Left ventricle myocardium superior (tissue), 1 donor: Measurements from ENCODE around the gene KIRREL3. TPM values are rescaled to one million over a fixed set of nuclear protein-coding genes. Genes with fewer than 3 reads are reported as not detected.

Source experiments
- ATAC-seq: fragments of 200-7000 bp; cut with Tn5 transposase; one replicate; pipeline ENCODE4 v1.9.1; 2020; ENCODE audit warnings: mild to moderate bottlenecking, moderate library complexity
- DNase-seq: peaks from one replicate; pipeline ENCODE4 v3.0.0-alpha.2; 2020
- intact Hi-C: fragments of 100-400 bp; cut with micrococcal nuclease; formaldehyde crosslinking; loops from one replicate; pipeline ENCODE4 v1.11.0; 2022
- total RNA-seq: library from RNA; stranded (reverse); fragmentation: NEBNext Ultra II Directional; extraction: Animal tissue kit (Norgen Biotek cat#: 25700); gene quantifications from one replicate; pipeline ENCODE4 v1.2.1, GENCODE V29; 2021
- donor health status: DM: no; HTN: yes; CAD: no; lungs with severe emphysema.

KIRREL3 gene
- total RNA-seq, 1 donor from 2014 or later, result 0.35 TPM

DNA sequence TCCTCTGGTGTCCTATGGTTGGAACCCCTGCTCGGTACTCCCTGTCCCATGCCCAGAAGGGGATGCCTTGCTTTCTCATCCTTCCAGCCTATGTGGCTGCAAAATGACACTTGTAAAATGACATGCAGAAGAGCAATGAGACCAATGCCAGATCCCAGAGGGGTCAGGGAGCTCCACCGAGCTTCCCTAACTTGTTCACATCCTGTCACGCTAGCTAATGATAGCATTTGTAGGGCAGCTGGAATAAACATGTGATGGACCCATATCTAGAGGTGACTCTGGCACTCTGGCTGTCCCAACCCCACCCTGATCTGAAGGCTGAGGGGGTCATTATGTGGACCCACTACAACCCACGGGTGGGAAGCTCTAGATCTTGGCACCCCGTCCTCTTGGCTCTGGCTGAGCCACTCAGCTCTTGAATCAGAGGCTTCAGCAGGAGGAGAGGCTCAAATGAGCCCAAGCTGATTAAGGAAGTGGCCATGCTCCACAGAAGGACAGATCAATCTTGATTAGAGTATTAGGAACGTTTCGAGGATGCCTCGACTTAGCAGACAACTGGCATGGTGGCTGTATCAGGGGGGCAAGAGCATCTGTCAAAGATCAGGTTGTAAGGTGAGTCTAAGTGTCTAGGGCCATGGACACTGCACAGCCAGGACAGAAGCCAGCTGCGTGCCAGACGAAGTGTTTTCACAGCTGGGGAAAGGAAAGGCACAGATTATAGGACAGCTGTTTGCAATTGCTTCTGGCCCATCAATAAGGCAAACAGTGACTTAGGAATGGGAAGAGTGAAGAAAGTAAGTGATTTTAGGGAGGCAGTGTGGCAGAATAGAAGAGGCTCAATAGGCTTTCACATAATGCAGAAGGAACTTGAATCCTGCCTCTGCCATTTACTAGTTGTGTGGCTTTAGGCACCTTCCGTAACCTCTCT is 182.8 kb downstream of the KIRREL3 start:
- DNase-seq (no peak), ATAC-seq (no peak)
- intact Hi-C loops, result no loop called here

DNA sequence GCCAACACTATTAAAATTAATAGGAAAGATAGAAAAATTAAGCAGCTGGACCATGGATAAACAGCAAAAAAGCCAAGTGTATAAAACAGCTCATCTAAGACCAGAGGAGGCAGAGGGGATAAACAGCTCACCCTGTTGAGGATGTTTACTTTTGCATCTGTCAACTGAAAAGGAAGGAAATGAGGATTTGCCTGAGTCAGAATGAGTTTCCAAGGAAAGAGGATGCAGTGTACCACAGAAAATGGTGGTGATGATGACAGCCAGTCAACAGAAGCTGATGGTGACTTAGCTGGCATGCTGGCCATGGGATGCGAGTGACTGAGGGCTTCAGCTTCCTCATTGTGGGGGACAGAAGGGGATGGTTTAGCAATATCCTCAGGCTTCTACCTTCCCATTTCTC is 183.5 kb downstream of the KIRREL3 start:
- intact Hi-C loops, result no loop called here

DNA sequence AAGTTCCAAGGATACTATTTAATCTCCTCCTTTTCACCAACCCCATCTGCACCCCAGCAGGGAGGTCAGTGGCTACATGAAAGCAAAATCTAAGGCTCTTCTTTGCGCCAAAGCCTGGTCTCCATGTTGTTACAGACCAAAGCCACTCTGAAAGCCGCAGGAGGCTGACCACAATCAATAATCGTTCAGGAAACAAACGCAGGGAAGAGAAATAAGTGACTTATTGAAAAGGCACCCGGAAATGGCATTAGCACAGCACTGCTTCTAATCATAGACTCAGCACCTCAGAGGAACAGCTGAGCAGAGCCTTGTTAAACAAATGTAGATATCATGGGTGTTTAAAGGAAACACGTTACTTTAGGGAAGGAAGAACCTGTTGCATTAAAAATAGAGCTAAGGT is 183.9 kb downstream of the KIRREL3 start:
- intact Hi-C loops, result no loop called here
- DNase-seq, result no peak
- ATAC-seq, result no peak

More for the DNA sequence above, 183.5 kb downstream of the KIRREL3 start:
- DNase-seq (no peak), ATAC-seq (no peak)

DNA sequence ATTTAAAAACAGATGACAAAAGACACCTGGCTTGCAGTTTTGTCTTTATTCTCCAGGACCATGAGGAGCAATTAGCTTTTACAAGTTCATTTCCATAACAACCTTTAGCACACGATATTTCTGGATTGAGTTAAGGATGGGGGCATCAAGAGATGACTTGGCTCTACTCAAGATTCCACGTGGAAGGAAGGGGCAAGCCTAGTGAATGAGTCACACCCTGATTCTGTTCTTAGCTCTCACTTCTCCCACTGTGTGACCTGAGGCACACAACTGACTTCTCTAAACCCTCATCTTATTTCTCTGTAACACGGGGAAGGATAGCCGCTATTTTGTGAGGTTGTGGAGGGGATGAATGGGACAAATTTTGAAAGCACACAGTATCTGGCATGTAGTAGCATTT is 185.5 kb downstream of the KIRREL3 start:
- no peak for ATAC-seq
- intact Hi-C loops, result no loop called here
- no peak for DNase-seq

DNA sequence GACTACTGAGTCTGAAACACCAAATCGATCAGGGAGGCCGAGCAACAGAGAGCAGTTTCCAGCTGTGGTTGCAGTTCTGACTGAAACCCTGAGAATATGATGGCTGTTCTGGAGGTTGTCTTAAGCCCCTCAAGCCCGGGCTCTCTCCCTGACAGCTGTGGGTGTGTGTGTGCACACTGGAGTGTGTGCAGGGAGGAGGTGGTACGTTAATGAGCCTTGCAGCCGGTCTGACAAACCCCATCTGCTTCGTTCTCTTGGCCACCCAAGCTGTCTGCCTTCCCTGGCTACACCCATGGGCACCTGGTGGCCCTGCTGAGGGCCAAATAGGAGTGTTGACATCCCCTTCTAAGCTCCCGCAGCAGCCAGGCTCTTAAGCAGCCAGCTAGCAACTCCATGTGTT is 189.8 kb downstream of the KIRREL3 start:
- DNase-seq, result no peak
- intact Hi-C loops, result no loop called here
- no peak for ATAC-seq

GRCh38 chr11:126809514-126810289 is 190.9 kb downstream of the KIRREL3 start:
- DNase-seq (no peak), ATAC-seq (no peak)
- intact Hi-C loops, result no loop called here

DNA sequence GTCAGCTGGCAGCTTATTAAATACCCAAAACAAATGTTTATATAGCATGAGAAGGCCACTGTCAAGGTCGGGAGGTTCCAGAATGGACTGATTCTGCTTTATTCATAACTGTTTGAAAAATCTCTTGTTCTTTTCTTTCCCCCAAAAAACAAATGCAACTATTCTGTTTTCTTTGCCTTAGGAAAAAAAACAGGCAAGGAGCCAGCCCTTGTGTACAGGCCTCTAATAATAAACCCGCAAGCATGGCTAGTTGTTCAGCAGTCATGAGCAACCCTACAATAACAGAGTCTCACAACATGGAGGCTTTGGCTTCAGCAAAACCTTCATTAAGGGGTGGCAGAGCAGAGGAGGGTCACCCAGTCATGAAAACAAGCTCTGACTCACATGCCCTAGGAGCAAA is 191.7 kb downstream of the KIRREL3 start:
- intact Hi-C loops, result no loop called here
- ATAC-seq (no peak), DNase-seq (no peak)

- intact Hi-C loops, result no loop called here
- no peak for DNase-seq
- ATAC-seq, result no peak
Measured at GRCh38 chr11:126808296-126808695, 192.3 kb downstream of the KIRREL3 start.

GRCh38 chr11:126805870-126806269 is 194.7 kb downstream of the KIRREL3 start:
- DNase-seq (no peak), ATAC-seq (no peak)
- intact Hi-C loops, result no loop called here

DNA sequence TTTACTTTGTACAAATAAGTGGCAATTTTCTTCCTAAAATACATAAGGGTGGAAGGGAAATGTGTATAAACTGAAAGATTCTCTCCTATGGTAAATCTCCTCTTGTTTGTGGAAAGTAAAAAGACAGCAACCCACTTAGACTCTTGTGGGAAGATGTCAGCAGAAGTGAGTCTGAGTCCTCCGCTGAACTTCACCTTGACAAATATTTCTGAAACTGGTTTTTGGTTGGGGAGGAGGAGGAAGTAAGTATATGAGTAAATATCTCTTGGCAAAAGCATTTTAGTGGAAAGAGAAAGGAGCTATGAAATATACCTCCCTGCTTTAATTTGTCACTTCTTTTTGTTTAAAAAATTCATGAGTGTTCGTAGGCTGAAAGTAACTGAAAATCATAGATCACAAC is 196.2 kb downstream of the KIRREL3 start:
- DNase-seq (no peak), ATAC-seq (no peak)
- intact Hi-C loops, result no loop called here

GRCh38 chr11:126800009-126800408 is 200.6 kb downstream of the KIRREL3 start:
- DNase-seq (no peak), ATAC-seq (no peak)
- intact Hi-C loops, result no loop called here

DNA sequence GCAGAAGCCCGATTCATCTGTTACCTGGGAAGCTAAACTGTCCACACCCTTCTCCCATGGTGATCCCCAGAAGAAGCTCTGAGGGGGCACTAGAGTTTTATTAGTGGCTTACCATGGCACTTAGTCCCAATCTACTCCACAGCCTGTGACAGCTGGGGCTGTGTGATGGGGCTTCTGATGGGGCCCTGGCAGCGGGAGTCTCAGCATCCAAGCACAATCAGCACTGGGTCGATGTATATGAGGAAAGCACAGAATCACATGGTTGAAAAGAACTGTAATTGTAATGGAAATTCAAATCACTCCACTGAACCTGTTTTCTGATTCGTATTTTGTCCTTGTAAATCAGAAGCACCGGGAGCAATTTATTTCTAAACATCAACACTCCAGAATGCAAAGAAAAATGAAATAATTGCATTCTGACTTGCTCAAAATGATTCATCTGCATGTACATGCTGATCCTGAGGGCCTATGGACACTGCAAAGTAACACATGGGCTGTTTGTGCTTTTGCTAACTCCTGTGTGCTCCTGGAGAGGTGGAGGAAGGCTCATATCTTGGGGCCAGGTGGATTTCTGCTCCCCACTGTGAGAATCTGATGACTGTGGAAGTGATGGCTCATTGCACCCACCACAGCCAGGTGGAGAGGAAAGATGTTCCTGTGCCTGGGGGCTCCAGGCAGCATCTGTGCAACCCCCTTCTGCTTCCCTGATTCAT is 203.0 kb downstream of the KIRREL3 start:
- intact Hi-C loops, result no loop called here
- DNase-seq, result no peak
- no peak for ATAC-seq

DNA sequence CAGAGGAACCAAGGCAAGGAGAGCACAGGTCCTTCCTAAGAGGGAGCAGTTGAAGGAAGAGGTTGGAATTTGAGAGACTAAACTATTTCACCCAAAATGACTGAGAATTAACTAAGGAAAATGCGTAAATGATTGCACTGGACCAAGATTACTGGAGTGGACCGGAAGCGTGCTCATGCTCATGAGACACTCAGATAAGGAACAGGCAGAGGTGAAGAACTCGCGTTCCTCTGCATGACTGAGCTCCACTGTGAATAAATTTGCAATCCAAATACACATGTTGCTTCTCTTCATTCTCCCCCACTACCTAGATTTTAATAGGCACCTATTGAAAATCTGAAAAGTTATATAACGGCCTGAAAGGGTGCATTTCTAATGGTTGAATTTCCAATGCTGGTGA is 207.0 kb downstream of the KIRREL3 start:
- intact Hi-C loops, result no loop called here
- DNase-seq (no peak), ATAC-seq (no peak)

DNA sequence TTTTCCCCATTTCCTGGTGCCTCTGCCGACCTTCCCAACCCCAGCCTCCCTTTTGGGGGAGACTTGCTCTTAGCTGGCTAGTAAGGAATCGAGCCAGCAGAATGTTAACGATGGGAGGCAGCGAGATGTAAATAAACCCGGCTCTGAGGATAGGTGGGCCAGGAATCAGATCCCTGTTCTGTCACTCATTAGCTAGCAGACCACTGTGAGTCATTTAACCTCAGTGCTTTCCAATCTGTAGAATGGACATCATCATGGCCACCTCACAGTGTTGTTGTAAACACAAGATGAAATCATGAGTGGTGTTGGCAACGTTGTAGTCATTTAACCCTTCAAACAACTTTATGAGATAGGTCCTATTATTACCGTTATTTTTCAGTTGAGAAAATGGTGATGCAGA is 208.6 kb downstream of the KIRREL3 start:
- intact Hi-C loops, result no loop called here
- no peak for ATAC-seq
- no peak for DNase-seq

DNA sequence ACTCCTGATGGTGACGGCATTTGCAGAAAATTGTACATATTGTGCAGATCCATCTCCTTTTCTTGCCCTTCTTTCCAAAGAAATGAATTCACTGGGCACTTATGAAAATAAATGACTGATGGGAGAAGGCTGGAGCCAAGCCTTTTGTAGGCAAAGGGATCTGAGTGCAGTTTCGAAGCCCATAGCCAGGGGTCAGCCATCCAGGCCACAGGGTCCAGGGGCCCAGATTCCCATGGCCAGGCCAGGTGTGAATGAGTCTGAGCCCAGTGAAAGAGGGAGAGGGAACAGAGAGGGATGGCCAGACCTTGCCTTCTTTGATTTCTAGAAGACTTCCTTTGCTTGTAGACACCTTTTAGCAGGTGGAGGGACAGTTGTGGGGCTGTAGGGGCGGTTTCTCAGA is 209.1 kb downstream of the KIRREL3 start:
- ATAC-seq (no peak), DNase-seq (no peak)
- intact Hi-C loops, result no loop called here

DNA sequence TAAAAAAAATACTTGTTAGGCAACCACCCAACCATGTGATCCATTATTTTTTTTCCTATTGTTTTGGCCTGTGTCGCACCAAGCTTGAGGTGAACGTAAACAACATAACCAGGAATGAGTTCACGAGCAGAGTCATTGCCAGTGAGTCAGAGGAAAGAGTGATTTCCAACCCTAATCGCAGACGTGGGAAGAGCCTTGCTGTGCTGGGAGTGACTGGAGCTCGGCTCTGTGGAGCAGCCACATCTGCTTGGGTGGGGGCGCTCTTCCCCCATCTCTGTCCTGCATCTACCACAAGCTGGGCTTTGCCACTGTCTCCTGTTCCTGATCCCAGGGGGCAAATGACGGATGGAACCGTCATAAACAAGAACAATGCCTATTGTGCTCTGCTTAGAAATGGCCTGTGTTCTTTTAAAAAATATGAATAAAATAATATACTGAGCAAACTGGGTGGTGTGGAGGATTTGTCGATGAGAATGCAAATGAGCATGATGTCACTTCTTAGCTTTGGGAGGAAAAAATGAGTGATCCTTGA is 210.0 kb downstream of the KIRREL3 start:
- DNase-seq (no peak), ATAC-seq (no peak)
- intact Hi-C loops, result no loop called here

DNA sequence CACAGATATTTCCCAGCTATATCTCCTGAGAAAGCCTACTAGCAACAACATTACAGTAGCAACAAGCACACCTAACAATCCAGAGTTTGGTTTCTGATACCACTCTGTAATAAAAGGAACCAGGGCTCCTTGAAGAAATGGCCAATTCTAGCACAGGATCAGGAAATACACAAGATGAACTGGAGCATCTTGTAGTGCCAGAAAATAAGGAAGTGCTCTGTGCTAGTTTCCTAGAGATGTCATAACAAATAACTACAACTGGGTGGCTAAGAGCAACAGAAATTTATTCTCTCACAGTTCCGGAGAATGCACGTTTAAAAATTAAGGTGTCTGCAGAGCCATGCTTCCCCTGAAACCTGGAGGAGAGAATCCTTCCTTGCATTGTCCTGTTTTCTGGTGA is 217.8 kb downstream of the KIRREL3 start:
- DNase-seq (no peak), ATAC-seq (no peak)
- intact Hi-C loops, result no loop called here

DNA sequence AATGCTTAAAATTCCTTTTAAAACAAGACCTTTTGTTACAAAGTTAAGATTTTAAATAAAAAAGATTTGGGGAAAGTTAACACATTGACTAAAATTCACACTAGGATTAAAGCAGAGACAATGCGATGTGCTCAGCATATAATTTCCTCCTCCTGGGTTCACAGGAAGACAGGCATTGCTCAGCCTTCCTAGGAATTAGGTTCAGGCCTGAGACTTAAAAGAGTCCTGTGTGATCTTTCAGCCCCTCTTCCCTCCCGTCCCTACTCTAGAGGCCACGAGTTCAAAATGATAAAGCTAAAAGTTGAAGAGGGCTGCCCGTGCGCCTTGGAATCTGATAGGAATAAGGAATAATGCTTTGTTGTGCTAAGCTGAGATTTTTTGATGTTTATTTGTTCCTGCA is 218.6 kb downstream of the KIRREL3 start:
- ATAC-seq, result no peak
- no peak for DNase-seq
- intact Hi-C loops, result no loop called here

DNA sequence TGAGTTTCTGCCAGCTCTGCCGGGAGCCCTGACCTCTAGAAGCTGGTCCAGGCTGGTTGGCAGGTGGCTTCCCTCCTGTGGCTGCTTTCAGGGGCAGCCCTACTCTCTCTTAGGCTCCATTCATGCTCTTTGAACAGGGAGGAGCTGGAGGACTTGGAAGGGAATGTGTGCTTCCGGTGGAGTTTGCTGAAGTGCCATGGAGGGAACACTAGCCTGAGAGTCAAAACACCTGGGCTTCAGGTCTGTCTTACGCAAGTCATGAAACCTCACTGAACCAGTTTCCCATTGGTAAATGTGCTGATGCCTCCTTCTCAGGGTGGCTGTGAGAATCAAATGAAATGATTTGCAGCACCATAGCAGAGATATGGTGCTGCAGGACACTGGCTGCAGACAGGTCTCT is 224.5 kb downstream of the KIRREL3 start:
- ATAC-seq, result no peak

DNA sequence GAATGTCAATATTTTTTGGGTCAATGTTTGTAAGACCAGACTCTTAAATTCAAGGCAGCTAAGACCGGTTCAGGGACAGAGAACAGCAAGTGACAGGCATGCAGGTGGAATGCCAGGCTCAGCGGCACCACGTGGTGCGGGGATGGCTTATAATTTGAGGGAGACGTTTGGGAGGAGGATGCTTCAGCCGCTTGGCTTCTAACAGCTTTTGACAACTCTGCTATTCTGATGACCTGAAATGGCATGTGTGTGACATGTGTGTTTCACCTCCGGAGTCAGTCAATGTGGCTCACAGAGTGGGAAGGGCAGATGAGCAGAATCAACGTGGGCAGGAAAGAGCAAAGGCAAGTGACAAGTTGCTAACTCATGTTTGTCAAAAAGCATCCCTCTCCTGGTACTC is 228.3 kb downstream of the KIRREL3 start:
- intact Hi-C loops, result no loop called here
- ATAC-seq (no peak), DNase-seq (no peak)

More for the DNA sequence above, 224.5 kb downstream of the KIRREL3 start:
- intact Hi-C loops, result no loop called here
- DNase-seq, result no peak
